Glutamatergic neuron (in vitro differentiated cells): Measurements from ENCODE around the gene TP63. TPM values are rescaled to one million over a fixed set of nuclear protein-coding genes. Genes with fewer than 3 reads are reported as not detected.

Experiments
- DNase-seq: peaks from one replicate; pipeline ENCODE4 v3.0.0; 2022
- H3K27ac Mint-ChIP-seq: one replicate; pipeline ENCODE4 v1.8.0; 2020; ENCODE audit warnings: mild to moderate bottlenecking, mixed read lengths, inconsistent platforms; ENCODE audit not compliant: unreplicated experiment
- H3K27me3 Mint-ChIP-seq: one replicate; pipeline ENCODE4 v1.8.0; 2020; ENCODE audit warnings: mild to moderate bottlenecking, moderate library complexity, mixed read lengths, inconsistent platforms; ENCODE audit not compliant: unreplicated experiment
- H3K36me3 Mint-ChIP-seq: one replicate; pipeline ENCODE4 v1.8.0; 2020; ENCODE audit warnings: mild to moderate bottlenecking, mixed read lengths, inconsistent platforms; ENCODE audit not compliant: unreplicated experiment
- H3K4me1 Mint-ChIP-seq: one replicate; pipeline ENCODE4 v1.8.0; 2020; ENCODE audit warnings: mild to moderate bottlenecking, low read depth, mixed read lengths, inconsistent platforms; ENCODE audit not compliant: unreplicated experiment
- H3K4me3 Mint-ChIP-seq: one replicate; pipeline ENCODE4 v1.8.0; 2020; ENCODE audit warnings: mild to moderate bottlenecking, mixed read lengths, inconsistent platforms; ENCODE audit not compliant: unreplicated experiment
- H3K9me3 Mint-ChIP-seq: one replicate; pipeline ENCODE4 v1.8.0; 2020; ENCODE audit warnings: mild to moderate bottlenecking, moderate library complexity, mixed read lengths, inconsistent platforms; ENCODE audit not compliant: unreplicated experiment
- total RNA-seq: library from RNA; stranded (reverse); fragmentation: NEBNext Ultra II Directional; extraction: Animal tissue kit (Norgen Biotek cat#: 25700); gene quantifications from one replicate; pipeline ENCODE4 v1.2.1, GENCODE V29; 2021; ENCODE audit not compliant: unreplicated experiment
- TF ChIP-seq, protein P1 (sequence below): fragments of 200-600 bp; sonication (generic); IDR thresholded peaks from one replicate; pipeline ENCODE4 v1.5.0; 2021; ENCODE audit not compliant: partially characterized antibody, unreplicated experiment

The TP63 gene
- total RNA-seq, 1 donor from 2014 or later, result not detected

DNA sequence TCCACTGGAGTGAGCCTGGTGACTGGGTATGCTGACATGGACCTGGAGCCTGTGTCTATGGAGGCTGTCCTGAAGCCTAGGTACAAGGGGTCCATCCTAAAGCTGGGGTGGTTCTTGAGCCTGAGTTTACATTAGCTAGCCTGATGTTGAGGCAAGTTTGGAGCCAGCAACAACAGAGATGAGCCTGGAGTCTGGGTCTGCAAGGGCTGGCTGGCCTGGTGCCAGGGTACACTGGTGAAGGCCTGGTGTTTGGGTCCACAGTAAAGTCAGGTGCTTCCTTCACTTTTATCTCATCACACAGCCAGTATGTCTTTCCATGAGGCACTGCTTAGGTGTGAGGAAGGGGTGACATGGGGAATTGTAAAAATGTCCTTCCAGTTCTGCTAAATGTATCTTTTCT lies 49.5 kb downstream of the TP63 start:
- no peaks in the 10 kb centered on the region for H3K36me3 Mint-ChIP-seq
- peaks cover 3% of the 10 kb centered on the region for H3K4me1 Mint-ChIP-seq
- H3K27ac Mint-ChIP-seq, result no peak overlapping the region
- TF ChIP-seq, protein P1, sequence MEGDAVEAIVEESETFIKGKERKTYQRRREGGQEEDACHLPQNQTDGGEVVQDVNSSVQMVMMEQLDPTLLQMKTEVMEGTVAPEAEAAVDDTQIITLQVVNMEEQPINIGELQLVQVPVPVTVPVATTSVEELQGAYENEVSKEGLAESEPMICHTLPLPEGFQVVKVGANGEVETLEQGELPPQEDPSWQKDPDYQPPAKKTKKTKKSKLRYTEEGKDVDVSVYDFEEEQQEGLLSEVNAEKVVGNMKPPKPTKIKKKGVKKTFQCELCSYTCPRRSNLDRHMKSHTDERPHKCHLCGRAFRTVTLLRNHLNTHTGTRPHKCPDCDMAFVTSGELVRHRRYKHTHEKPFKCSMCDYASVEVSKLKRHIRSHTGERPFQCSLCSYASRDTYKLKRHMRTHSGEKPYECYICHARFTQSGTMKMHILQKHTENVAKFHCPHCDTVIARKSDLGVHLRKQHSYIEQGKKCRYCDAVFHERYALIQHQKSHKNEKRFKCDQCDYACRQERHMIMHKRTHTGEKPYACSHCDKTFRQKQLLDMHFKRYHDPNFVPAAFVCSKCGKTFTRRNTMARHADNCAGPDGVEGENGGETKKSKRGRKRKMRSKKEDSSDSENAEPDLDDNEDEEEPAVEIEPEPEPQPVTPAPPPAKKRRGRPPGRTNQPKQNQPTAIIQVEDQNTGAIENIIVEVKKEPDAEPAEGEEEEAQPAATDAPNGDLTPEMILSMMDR, result no peak
- no peak overlapping the region for H3K4me3 Mint-ChIP-seq
- no peaks in the 10 kb centered on the region for H3K9me3 Mint-ChIP-seq
- H3K27me3 Mint-ChIP-seq, result no peaks in the 10 kb centered on the region
- no peak for DNase-seq

DNA sequence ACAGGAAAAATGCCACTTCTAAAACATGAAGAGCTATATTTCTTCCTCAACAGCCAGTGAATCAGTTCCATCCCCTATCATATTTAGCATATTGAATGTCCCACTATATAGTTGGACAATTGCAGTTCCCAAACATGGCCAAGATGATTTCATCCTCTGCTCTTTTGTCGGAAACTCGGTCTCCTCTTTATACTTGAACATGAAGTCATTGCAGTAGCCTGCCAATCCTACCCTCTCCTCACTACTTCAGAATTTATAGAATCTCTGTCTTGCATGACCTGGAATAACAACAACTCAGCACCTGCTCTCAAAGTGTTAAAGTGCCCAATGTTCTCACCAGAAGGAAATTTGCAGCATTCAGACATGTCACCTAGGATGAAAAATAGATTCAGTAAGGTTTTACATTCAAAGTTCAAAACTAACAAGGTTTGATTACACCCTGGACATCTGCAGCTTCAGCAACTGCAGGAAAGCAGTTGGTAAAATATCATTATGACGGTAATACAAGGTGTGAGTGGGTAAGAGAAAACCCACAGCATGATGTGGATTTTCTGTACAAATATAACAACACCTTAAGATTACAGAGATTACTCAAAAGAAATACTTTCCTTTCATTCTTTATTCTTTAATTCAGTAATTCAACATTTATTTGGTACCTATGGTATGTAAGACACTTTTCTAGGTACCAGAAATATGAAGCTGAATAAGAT lies 52.5 kb downstream of the TP63 start:
- no peaks in the 10 kb centered on the region for H3K36me3 Mint-ChIP-seq
- H3K4me1 Mint-ChIP-seq, result peaks cover 3% of the 10 kb centered on the region
- no peaks in the 10 kb centered on the region for H3K9me3 Mint-ChIP-seq
- no peaks in the 10 kb centered on the region for H3K27me3 Mint-ChIP-seq
- no peak overlapping the region for H3K4me3 Mint-ChIP-seq
- DNase-seq, result no peak
- H3K27ac Mint-ChIP-seq, result no peak overlapping the region
- TF ChIP-seq, protein P1, result no peak

DNA sequence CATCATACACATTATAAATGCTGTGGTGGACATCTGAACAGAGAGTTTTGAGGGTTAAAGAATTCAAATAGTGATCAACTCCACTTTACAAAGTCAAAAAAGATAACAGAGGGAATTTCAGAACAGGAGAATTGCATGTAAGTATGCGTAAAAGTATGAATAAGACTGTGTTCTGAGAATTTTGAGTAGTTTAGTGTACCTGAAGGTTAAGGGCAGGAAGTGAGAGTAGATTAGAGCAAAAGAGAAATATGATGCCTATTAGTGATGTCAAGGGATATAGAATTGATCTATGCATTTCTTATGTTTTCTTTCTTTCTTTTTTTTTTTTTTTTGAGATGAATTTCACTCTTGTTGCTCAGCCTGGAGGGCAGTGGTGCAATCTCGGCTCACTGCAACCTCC lies 53.1 kb downstream of the TP63 start:
- TF ChIP-seq, protein P1, result no peak
- Mint-ChIP-seq H3K27ac (no peak overlapping the region), H3K36me3 (no peaks in the 10 kb centered on the region), H3K27me3 (no peaks in the 10 kb centered on the region), H3K4me3 (no peak overlapping the region), H3K9me3 (no peaks in the 10 kb centered on the region), H3K4me1 (peaks cover 3% of the 10 kb centered on the region)
- DNase-seq, result no peak

DNA sequence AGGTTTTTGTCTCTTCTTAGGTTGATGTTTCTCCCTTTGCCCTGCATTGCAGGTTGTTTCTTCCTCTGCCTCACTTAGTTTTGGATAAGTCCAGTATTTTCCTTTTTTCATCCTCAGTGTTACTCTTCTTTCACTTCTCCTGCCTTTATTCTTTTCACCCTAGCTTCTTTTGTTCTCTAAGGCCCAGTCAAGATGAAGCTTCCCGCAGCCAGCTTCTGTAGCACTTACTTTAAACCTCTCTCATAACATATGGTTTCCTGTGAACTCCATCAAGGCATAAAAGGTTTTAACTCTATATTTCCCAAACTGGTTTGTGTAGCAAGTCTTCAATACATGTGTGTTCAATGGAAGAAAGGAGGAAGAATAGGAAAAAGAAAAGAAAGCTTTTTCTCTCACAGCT lies 54.1 kb downstream of the TP63 start:
- Mint-ChIP-seq H3K9me3 (no peaks in the 10 kb centered on the region), H3K4me1 (peaks cover 3% of the 10 kb centered on the region), H3K36me3 (no peaks in the 10 kb centered on the region), H3K4me3 (no peak overlapping the region), H3K27ac (no peak overlapping the region), H3K27me3 (no peaks in the 10 kb centered on the region)
- TF ChIP-seq, protein P1, result no peak
- DNase-seq, result no peak

DNA sequence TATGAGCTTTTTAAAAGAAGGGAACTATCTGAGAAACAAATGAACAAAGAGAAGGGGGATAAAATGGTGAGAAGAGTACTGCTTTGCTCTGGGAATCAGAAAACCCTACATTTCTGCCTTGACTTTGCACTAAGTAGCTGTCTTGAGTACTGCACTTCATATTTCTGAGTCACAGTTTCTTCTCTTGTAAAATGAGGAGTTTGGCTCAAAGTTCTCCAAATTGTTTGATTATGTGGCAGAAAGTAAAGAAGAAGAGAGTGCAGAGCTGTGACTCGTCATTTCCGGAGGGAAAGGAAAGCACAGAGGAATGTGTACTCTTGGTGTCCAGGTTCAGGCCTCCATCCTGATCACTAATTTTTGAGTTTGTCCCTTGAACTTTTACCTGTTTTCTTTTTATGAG lies 54.7 kb downstream of the TP63 start:
- Mint-ChIP-seq H3K36me3 (no peaks in the 10 kb centered on the region), H3K4me1 (peaks cover 3% of the 10 kb centered on the region), H3K27me3 (no peaks in the 10 kb centered on the region), H3K9me3 (no peaks in the 10 kb centered on the region), H3K4me3 (no peak overlapping the region), H3K27ac (no peak overlapping the region)
- no peak for DNase-seq
- TF ChIP-seq, protein P1, result no peak
